ENCODE results near the gene WRNIP1.

The WRNIP1 gene

DNA sequence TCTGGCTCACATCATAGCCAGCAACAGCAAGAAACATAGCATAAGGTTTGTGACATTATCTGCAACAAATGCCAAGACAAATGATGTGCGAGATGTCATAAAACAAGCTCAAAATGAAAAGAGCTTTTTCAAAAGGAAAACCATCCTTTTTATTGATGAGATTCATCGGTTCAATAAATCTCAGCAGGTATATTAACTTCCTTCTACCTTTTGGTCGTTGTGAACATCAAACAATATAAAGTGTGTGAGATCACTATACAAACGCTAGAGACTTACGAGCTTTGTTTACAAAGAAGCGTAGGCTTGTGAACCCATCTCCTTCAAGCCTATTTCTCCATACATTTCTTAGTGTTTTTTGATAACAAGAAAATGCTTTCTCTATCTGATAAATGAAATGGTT lies 3.5 kb downstream of the WRNIP1 start:
- peak overlapping the region; percentile 95 for H3K9ac ChIP-seq (ENCODE audit: low read length)
- no peaks in the 10 kb centered on the region for H3K27me3 ChIP-seq (ENCODE audit: control insufficient read depth in 1 of 2, insufficient read depth in 1 of 2, low read length in 2 of 2)
- no peak overlapping the region for H3K23ac ChIP-seq (ENCODE audit: low read length in 2 of 2)
- WGBS: 94% methylated on average over 3 of the region's 6 CpGs
- peak overlapping the region in 1 of 2 experiments; percentile 95 for H3K4me3 ChIP-seq (ENCODE audit: insufficient read depth in 1 of 2, low read depth in 1 of 2, low read length in 2 of 2)
- no peak overlapping the region for H3K4ac ChIP-seq (ENCODE audit: low read depth in 1 of 2, low read length in 2 of 2)
- H3K4me1 ChIP-seq (ENCODE audit: control insufficient read depth, insufficient read depth, low read depth, low read length): peaks cover 13% of the 10 kb centered on the region
- no peak overlapping the region for H2BK15ac ChIP-seq (ENCODE audit: low read depth, poor library complexity, severe bottlenecking)
- no peak overlapping the region for H3K18ac ChIP-seq (ENCODE audit: low read depth in 1 of 2, low read length in 2 of 2)
- no peak overlapping the region for H3K4me2 ChIP-seq (ENCODE audit: low read length, poor library complexity, severe bottlenecking)
- H2AK5ac ChIP-seq (ENCODE audit: low read length, severe bottlenecking): no peak overlapping the region
- no peak overlapping the region for H3K14ac ChIP-seq (ENCODE audit: low read length in 2 of 2)
- no peak overlapping the region for H4K91ac ChIP-seq (ENCODE audit: low read length)
- H4K8ac ChIP-seq (ENCODE audit: low read length): no peak overlapping the region
- H2BK120ac ChIP-seq (ENCODE audit: low read depth, low read length): no peak overlapping the region
- H3K36me3 ChIP-seq (ENCODE audit: control insufficient read depth in 1 of 2, insufficient read depth in 2 of 2, low read depth in 1 of 2, low read length in 2 of 2): peaks cover 9 to 33% of the 10 kb centered on the region in 2 experiments
- no peaks in the 10 kb centered on the region for H3K9me3 ChIP-seq (ENCODE audit: control insufficient read depth, low read length)
- peaks cover 5% of the 10 kb centered on the region for H3K79me1 ChIP-seq (replicated peaks; ENCODE audit: low read length, poor library complexity, severe bottlenecking)
- DNase-seq: no peak
- H3K27ac ChIP-seq (ENCODE audit: low read length, poor library complexity, severe bottlenecking): no peak overlapping the region
- no peak overlapping the region for H2BK12ac ChIP-seq (ENCODE audit: low read length in 2 of 2)
- H2BK5ac ChIP-seq (ENCODE audit: low read depth, low read length, poor library complexity, severe bottlenecking): no peak overlapping the region
- H2AFZ ChIP-seq (ENCODE audit: low read depth, low read length): no peak overlapping the region

DNA sequence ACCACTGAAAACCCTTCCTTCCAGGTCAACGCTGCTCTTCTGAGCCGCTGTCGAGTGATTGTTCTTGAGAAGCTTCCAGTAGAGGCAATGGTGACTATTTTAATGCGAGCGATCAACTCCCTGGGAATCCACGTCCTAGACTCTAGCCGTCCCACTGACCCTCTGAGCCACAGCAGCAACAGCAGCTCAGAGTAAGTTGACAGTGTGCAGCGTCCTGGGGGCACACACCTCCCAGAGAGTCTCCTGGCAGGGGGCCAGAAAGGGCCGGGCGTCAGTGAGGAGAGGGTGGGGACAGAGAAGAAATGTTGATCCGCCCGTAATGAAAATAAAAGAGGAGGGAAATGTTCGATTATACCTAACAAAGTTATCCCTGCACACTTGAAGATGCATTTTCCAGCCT lies 5.0 kb downstream of the WRNIP1 start:
- Histone ChIP-seq H2AK5ac (ENCODE audit: low read length, severe bottlenecking) (no peak overlapping the region), H2BK5ac (ENCODE audit: low read depth, low read length, poor library complexity, severe bottlenecking) (no peak overlapping the region), H3K18ac (ENCODE audit: low read depth in 1 of 2, low read length in 2 of 2) (no peak overlapping the region), H2BK120ac (ENCODE audit: low read depth, low read length) (no peak overlapping the region), H3K9ac (ENCODE audit: low read length) (no peak overlapping the region), H3K9me3 (ENCODE audit: control insufficient read depth, low read length) (no peaks in the 10 kb centered on the region), H3K23ac (ENCODE audit: low read length in 2 of 2) (no peak overlapping the region), H3K4me3 (ENCODE audit: insufficient read depth in 1 of 2, low read depth in 1 of 2, low read length in 2 of 2) (no peak overlapping the region), H3K4me1 (ENCODE audit: control insufficient read depth, insufficient read depth, low read depth, low read length) (peaks cover 11% of the 10 kb centered on the region), H4K8ac (ENCODE audit: low read length) (no peak overlapping the region), H2AFZ (ENCODE audit: low read depth, low read length) (no peak overlapping the region), H4K91ac (ENCODE audit: low read length) (no peak overlapping the region), H3K27ac (ENCODE audit: low read length, poor library complexity, severe bottlenecking) (no peak overlapping the region), H3K4me2 (ENCODE audit: low read length, poor library complexity, severe bottlenecking) (no peak overlapping the region), H3K14ac (ENCODE audit: low read length in 2 of 2) (no peak overlapping the region), H3K79me1 (replicated peaks; ENCODE audit: low read length, poor library complexity, severe bottlenecking) (peaks cover 10% of the 10 kb centered on the region), H3K4ac (ENCODE audit: low read depth in 1 of 2, low read length in 2 of 2) (no peak overlapping the region), H2BK12ac (ENCODE audit: low read length in 2 of 2) (no peak overlapping the region), H3K36me3 (ENCODE audit: control insufficient read depth in 1 of 2, insufficient read depth in 2 of 2, low read depth in 1 of 2, low read length in 2 of 2) (peaks cover 9 to 45% of the 10 kb centered on the region in 2 experiments), H3K27me3 (ENCODE audit: control insufficient read depth in 1 of 2, insufficient read depth in 1 of 2, low read length in 2 of 2) (no peaks in the 10 kb centered on the region), H2BK15ac (ENCODE audit: low read depth, poor library complexity, severe bottlenecking) (no peak overlapping the region)
- DNase-seq: no peak
- 88% methylated on average over 10 of the region's 13 CpGs for WGBS

DNA sequence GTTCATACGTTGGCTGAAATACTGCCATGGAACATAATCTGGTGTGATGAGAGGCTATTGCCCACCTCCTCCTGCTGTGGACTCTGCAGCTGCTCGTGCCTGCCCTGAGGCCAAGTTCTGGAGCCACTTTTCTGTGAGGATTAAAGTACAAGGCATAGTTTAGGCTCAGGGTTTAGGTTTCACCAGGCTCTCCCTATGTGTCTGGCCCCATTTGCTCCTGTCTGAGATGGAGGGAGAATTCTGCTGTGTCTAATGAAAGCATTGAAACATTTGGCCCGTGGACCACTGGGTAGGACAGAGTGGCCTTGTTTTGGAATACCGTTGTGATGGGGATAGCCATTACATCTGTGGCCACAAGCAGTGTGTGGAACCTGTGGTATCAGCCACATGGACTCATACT lies 5.9 kb downstream of the WRNIP1 start:
- no peak for DNase-seq
- Histone ChIP-seq H2AK5ac (ENCODE audit: low read length, severe bottlenecking) (no peak overlapping the region), H3K23ac (ENCODE audit: low read length in 2 of 2) (no peak overlapping the region), H2BK5ac (ENCODE audit: low read depth, low read length, poor library complexity, severe bottlenecking) (no peak overlapping the region), H3K27ac (ENCODE audit: low read length, poor library complexity, severe bottlenecking) (no peak overlapping the region), H3K14ac (ENCODE audit: low read length in 2 of 2) (no peak overlapping the region), H4K8ac (ENCODE audit: low read length) (no peak overlapping the region), H2BK12ac (ENCODE audit: low read length in 2 of 2) (no peak overlapping the region), H3K4me3 (ENCODE audit: insufficient read depth in 1 of 2, low read depth in 1 of 2, low read length in 2 of 2) (no peak overlapping the region), H2AFZ (ENCODE audit: low read depth, low read length) (no peak overlapping the region), H3K18ac (ENCODE audit: low read depth in 1 of 2, low read length in 2 of 2) (no peak overlapping the region), H3K4me2 (ENCODE audit: low read length, poor library complexity, severe bottlenecking) (no peak overlapping the region), H3K36me3 (ENCODE audit: control insufficient read depth in 1 of 2, insufficient read depth in 2 of 2, low read depth in 1 of 2, low read length in 2 of 2) (peaks cover 9 to 47% of the 10 kb centered on the region in 2 experiments), H3K4me1 (ENCODE audit: control insufficient read depth, insufficient read depth, low read depth, low read length) (peaks cover 11% of the 10 kb centered on the region), H2BK120ac (ENCODE audit: low read depth, low read length) (no peak overlapping the region), H3K27me3 (ENCODE audit: control insufficient read depth in 1 of 2, insufficient read depth in 1 of 2, low read length in 2 of 2) (no peaks in the 10 kb centered on the region), H2BK15ac (ENCODE audit: low read depth, poor library complexity, severe bottlenecking) (no peak overlapping the region), H3K9ac (ENCODE audit: low read length) (no peak overlapping the region), H3K9me3 (ENCODE audit: control insufficient read depth, low read length) (no peaks in the 10 kb centered on the region), H4K91ac (ENCODE audit: low read length) (no peak overlapping the region), H3K79me1 (replicated peaks; ENCODE audit: low read length, poor library complexity, severe bottlenecking) (peaks cover 10% of the 10 kb centered on the region), H3K4ac (ENCODE audit: low read depth in 1 of 2, low read length in 2 of 2) (no peak overlapping the region)
- 98% methylated on average over 4 of the region's 4 CpGs for WGBS

DNA sequence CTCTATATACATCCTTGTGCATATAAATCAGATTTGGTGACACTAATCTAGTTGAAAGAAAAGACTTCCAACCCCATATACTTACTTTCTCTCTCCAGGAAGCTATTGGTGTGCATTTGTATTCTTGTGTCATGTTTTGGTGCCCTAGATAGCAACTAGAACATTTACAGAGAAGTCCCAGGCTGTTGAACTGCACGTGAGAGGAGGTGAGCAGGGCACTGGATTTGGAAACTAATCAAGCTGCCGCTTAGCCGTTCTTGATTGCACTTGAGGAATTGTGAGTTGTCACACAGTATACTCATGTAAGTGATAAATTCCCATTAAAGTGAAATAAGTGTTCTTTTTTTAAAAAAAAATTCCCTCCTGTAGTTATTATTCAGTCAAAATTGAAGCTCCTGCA lies 7.6 kb downstream of the WRNIP1 start:
- Histone ChIP-seq H3K36me3 (ENCODE audit: control insufficient read depth in 1 of 2, insufficient read depth in 2 of 2, low read depth in 1 of 2, low read length in 2 of 2) (peaks cover 9 to 50% of the 10 kb centered on the region in 2 experiments), H4K91ac (ENCODE audit: low read length) (no peak overlapping the region), H2BK15ac (ENCODE audit: low read depth, poor library complexity, severe bottlenecking) (no peak overlapping the region), H3K14ac (ENCODE audit: low read length in 2 of 2) (no peak overlapping the region), H2AFZ (ENCODE audit: low read depth, low read length) (no peak overlapping the region), H3K4me2 (ENCODE audit: low read length, poor library complexity, severe bottlenecking) (no peak overlapping the region), H3K9me3 (ENCODE audit: control insufficient read depth, low read length) (no peaks in the 10 kb centered on the region), H3K79me1 (replicated peaks; ENCODE audit: low read length, poor library complexity, severe bottlenecking) (peaks cover 16% of the 10 kb centered on the region), H3K23ac (ENCODE audit: low read length in 2 of 2) (no peak overlapping the region), H3K27ac (ENCODE audit: low read length, poor library complexity, severe bottlenecking) (no peak overlapping the region), H2BK12ac (ENCODE audit: low read length in 2 of 2) (no peak overlapping the region), H3K18ac (ENCODE audit: low read depth in 1 of 2, low read length in 2 of 2) (no peak overlapping the region), H4K8ac (ENCODE audit: low read length) (no peak overlapping the region), H3K4me3 (ENCODE audit: insufficient read depth in 1 of 2, low read depth in 1 of 2, low read length in 2 of 2) (no peak overlapping the region), H2AK5ac (ENCODE audit: low read length, severe bottlenecking) (no peak overlapping the region), H2BK120ac (ENCODE audit: low read depth, low read length) (no peak overlapping the region), H3K4ac (ENCODE audit: low read depth in 1 of 2, low read length in 2 of 2) (no peak overlapping the region), H3K9ac (ENCODE audit: low read length) (no peak overlapping the region), H2BK5ac (ENCODE audit: low read depth, low read length, poor library complexity, severe bottlenecking) (no peak overlapping the region), H3K4me1 (ENCODE audit: control insufficient read depth, insufficient read depth, low read depth, low read length) (peaks cover 6% of the 10 kb centered on the region), H3K27me3 (ENCODE audit: control insufficient read depth in 1 of 2, insufficient read depth in 1 of 2, low read length in 2 of 2) (no peaks in the 10 kb centered on the region)
- WGBS: 96% methylated on average over 3 of the region's 3 CpGs
- DNase-seq: no peak
